HepG2 (cell line): ENCODE data around the gene GALNT9.

Source experiments
- HHEX ChIP-seq: IDR thresholded peaks from 2 replicates; pipeline ENCODE4 v1.6.1; 2016; ENCODE audit warnings: control low read depth
- KDM1A ChIP-seq: IDR thresholded peaks from 2 replicates; pipeline ENCODE4 v1.6.1; 2016; ENCODE audit warnings: missing compliant biosample characterization
- MAFK ChIP-seq, 2 experiments: IDR thresholded peaks in 1 of 2; conservative IDR thresholded peaks in 1 of 2; 2 replicates each; pipeline ENCODE4 v1.6.1; 2011; ENCODE audit warnings: improper control_type of control experiment in 2 of 2, low read length in 2 of 2
- MYC ChIP-seq: sonication (generic); formaldehyde crosslinking; IDR thresholded peaks from 2 replicates; pipeline ENCODE4 v1.9.0; 2021; ENCODE audit warnings: missing genetic modification reagents, borderline replicate concordance
- PAX8 ChIP-seq: sonication (generic); formaldehyde crosslinking; IDR thresholded peaks from 2 replicates; pipeline ENCODE4 v1.8.0; 2022; ENCODE audit warnings: mild to moderate bottlenecking, missing genetic modification reagents, borderline replicate concordance
- POLR2AphosphoS5 ChIP-seq: IDR thresholded peaks from 2 replicates; pipeline ENCODE4 v1.6.1; 2012; ENCODE audit warnings: low read depth, low read length
- ZFP82 ChIP-seq: sonication (generic); formaldehyde crosslinking; IDR thresholded peaks from 2 replicates; pipeline ENCODE4 v1.5.1; 2020; ENCODE audit warnings: mild to moderate bottlenecking, missing genetic modification reagents, borderline replicate concordance
- ZNF879 ChIP-seq: sonication (generic); formaldehyde crosslinking; IDR thresholded peaks from 2 replicates; pipeline ENCODE4 v1.8.1; 2023; ENCODE audit warnings: missing genetic modification reagents
- TF ChIP-seq, protein P1 (sequence below): sonication (generic); formaldehyde crosslinking; IDR thresholded peaks from 2 replicates; pipeline ENCODE4 v1.4.0; 2020; ENCODE audit warnings: missing genetic modification reagents
- TF ChIP-seq, protein P2 (sequence below): sonication (generic); formaldehyde crosslinking; IDR thresholded peaks from 2 replicates; pipeline ENCODE4 v1.5.0; 2020; ENCODE audit warnings: mild to moderate bottlenecking, missing genetic modification reagents, moderate library complexity

DNA sequence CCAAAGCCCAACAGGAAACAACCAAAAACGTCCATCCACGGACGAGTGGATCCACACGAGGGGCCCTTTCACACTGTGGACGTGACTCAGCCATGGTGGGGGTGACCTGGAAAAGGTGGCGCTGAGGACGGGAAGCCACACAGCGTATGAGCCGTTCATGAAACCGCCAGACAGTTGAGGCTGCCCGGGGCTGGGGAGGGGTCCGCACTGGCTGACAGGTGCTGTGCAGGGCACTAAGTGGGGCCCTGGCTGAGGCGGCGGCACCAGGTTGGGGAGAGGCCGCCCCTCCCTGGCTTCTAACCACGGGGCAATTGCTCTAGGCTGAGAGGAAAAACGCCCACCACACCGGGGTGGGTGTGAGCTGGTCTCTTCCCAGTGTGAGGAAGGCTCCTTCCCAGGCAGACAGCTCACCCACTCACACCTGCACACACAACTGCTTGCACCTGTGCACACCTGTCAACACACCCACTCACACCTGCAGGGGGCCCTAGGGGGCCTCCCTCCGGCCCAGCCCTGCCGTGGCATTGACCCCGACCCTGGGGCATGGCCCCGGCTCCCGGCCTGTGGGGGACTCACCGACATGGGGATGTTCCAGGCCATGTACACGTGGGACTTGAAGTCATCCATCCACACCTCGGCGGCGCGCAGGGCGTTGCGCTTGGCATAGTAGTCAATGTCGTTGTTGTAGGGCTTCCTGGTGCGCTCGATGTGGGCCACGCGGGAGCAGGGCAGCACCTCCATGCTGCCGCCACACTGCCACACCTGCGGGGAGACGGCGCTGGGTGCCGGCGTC, 126.3 kb downstream of the GALNT9 start:
- no peak for TF ChIP-seq POLR2AphosphoS5
- TF ChIP-seq MAFK (conservative IDR thresholded peaks at IDR 0.05 in 1 of 2, IDR thresholded peaks at IDR 0.05 in 1 of 2; ENCODE audit: low read length in 2 of 2), result no peak
- TF ChIP-seq PAX8, result no peak
- TF ChIP-seq, protein P1, sequence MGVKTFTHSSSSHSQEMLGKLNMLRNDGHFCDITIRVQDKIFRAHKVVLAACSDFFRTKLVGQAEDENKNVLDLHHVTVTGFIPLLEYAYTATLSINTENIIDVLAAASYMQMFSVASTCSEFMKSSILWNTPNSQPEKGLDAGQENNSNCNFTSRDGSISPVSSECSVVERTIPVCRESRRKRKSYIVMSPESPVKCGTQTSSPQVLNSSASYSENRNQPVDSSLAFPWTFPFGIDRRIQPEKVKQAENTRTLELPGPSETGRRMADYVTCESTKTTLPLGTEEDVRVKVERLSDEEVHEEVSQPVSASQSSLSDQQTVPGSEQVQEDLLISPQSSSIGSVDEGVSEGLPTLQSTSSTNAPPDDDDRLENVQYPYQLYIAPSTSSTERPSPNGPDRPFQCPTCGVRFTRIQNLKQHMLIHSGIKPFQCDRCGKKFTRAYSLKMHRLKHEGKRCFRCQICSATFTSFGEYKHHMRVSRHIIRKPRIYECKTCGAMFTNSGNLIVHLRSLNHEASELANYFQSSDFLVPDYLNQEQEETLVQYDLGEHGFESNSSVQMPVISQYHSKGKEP, result no peak
- TF ChIP-seq, protein P2, sequence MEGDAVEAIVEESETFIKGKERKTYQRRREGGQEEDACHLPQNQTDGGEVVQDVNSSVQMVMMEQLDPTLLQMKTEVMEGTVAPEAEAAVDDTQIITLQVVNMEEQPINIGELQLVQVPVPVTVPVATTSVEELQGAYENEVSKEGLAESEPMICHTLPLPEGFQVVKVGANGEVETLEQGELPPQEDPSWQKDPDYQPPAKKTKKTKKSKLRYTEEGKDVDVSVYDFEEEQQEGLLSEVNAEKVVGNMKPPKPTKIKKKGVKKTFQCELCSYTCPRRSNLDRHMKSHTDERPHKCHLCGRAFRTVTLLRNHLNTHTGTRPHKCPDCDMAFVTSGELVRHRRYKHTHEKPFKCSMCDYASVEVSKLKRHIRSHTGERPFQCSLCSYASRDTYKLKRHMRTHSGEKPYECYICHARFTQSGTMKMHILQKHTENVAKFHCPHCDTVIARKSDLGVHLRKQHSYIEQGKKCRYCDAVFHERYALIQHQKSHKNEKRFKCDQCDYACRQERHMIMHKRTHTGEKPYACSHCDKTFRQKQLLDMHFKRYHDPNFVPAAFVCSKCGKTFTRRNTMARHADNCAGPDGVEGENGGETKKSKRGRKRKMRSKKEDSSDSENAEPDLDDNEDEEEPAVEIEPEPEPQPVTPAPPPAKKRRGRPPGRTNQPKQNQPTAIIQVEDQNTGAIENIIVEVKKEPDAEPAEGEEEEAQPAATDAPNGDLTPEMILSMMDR (CRISPR knock-in tag), result no peak
- TF ChIP-seq ZFP82 (CRISPR knock-in tag), result no peak
- TF ChIP-seq HHEX (CRISPR knock-in tag), result no peak
- no peak for TF ChIP-seq KDM1A (CRISPR knock-in tag)
- no peak for TF ChIP-seq ZNF879 (CRISPR knock-in tag)
- no peak for TF ChIP-seq MYC (CRISPR knock-in tag)
